Measurements from ENCODE around the gene BICRAL.
"Not testable (repeated sequence)": the region's sequence is repeated elsewhere in the genome, so short reads cannot be mapped to it uniquely, and the experiment has no call there.

Gene BICRAL

DNA sequence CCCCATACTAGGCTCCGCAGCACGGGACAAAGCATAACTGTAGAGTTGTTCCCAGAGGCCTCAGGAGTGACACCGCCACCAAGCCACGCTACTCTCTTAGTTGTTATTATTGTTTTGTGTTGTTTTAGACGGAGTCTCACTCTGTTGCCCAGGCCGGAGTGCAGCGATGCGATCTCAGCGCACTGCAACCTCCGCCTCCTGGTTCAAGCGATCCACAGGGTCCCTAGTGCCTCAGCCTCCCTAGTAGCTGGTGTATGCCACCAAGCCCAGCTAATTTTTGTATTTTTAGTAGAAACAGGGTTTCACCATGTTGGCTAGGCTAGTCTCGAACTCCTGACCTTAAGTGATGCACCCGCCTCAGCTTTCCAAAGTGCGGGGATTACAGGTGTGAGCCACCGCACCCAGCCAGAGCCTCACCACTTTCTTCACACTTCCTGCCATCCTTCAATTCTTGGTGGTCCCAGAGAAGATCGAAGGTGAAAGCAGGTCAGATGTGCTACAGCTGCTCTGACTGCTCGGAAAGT lies 109.4 kb downstream of the BICRAL start:
- DNase-seq (ENCODE audit: low read depth in 2 of 2, low spot score in 1 of 2): no peak

DNA sequence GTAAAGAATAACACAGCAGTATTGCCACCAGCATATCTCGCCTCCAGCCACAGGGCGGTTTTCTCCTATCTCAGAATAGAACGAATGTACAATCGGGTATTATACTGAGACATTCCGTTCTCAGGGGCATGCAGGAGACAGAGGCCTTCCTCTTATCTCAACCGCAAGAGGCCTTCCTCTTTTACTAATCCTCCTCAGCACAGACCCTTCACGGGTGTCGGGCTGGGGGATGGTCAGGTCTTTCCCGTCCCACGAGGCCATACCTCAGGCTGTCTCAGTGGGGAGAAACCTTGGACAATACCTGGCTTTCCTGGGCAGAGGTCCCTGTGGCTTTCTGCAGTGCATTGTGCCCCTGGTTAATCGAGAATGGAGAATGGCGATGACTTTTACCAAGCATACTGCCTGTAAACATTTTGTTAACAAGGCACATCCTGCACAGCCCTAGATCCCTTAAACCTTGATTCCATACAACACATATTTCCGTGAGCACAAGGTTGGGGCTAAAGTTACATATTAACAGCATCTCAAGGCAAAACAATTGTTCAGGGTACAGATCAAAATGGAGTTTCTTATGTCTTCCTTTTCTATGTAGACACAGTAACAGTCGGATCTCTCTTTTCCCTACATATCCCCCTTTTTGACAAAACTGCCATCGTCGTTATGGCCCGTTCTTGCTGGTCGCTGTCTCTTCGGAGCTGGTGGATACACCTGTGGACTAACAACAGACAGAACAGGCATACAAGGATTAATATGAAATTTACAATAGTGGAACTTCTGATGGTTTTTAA lies 112.4 kb downstream of the BICRAL start:
- DNase-seq (ENCODE audit: low read depth in 2 of 2, low spot score in 1 of 2): not testable (repeated sequence)

DNA sequence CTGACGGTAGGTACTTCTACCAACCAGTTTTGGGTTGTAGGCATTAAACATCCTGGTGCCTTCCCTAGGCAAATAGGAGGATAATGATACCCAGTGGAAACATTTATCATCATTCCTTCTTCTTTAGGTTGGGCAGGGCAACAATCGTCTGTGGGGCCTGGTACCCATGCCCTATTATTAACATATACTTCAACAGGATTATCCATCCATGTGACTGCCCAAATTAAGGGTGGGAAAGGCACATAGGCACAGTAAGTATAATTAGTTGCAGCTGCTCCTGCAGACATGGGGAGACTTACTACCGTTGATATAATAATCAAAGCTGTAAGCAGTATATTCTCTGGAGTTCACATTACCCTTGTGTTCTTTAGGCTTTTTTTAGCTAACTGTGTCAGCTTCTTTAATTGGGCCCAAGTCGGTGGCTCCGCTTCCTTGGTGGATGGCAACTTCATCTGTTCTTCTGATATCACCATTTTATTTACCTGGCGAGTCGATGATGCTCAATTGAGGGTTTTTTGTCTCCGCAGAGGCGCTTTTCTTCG lies 114.4 kb downstream of the BICRAL start:
- DNase-seq (ENCODE audit: low read depth in 2 of 2, low spot score in 1 of 2): no peak

DNA sequence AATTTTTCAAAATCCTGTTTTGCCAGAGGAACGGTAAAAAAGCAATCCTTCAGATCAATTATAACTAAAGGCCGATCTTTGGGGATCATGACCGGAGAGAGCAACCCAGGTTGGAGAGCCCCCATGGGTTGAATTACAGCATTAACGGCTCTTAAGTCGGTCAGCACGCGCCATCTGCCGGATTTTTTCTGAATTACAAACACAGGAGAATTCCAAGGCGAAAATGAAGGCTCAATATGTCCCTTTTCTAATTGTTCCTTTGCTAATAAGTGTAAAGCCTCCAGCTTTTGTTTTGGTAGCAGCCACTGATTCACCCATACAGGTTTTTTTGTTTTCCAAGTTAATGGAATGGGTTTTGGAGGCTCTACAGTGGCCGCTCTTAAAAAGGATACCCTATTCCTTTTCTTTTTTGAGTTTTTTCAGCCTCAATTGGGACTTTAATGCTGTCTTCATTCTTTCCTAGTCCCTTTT lies 117.1 kb downstream of the BICRAL start:
- DNase-seq (ENCODE audit: low read depth in 2 of 2, low spot score in 1 of 2): peak; percentile 21 to 74

DNA sequence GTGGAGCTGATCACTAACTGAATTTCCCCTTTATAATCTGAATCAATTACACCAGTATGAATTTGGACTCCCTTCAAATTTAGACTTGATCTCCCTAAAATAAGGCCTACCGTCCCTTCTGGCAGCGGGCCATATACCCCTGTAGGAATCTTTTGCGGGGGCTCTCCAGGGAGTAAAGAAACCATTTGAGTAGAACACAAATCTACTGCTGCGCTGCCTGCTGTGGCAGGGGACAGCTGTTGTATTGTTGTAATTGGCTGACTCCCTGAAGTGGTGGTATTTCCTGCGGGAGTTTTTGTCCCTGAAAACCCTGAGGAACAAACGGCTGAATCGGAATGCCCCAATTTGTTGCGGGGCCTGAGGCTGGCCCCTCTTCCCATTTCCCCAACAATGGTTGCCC lies 118.0 kb downstream of the BICRAL start:
- DNase-seq (ENCODE audit: low read depth in 2 of 2, low spot score in 1 of 2): no peak

DNA sequence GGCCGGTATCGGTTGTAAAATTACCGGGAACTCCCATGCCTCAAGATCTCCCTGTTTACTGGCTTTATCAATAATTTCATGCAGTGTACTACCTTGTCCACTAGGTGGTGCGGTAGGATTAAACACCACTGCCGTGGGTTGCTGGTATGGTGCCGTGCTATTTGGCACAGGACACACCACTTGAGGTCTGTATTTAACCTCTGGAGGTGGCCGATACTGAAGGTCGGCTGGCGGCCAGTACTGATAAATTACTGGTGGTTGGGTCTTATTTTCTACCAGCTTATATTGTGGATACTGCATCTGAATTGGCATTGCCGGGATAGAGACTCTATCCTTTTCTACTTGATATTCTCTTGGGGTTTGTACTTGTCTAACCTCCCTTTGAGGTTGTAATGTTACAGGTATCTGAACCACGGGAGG lies 119.7 kb downstream of the BICRAL start:
- peak; percentile 26 to 29 for DNase-seq (ENCODE audit: low read depth in 2 of 2, low spot score in 1 of 2)

DNA sequence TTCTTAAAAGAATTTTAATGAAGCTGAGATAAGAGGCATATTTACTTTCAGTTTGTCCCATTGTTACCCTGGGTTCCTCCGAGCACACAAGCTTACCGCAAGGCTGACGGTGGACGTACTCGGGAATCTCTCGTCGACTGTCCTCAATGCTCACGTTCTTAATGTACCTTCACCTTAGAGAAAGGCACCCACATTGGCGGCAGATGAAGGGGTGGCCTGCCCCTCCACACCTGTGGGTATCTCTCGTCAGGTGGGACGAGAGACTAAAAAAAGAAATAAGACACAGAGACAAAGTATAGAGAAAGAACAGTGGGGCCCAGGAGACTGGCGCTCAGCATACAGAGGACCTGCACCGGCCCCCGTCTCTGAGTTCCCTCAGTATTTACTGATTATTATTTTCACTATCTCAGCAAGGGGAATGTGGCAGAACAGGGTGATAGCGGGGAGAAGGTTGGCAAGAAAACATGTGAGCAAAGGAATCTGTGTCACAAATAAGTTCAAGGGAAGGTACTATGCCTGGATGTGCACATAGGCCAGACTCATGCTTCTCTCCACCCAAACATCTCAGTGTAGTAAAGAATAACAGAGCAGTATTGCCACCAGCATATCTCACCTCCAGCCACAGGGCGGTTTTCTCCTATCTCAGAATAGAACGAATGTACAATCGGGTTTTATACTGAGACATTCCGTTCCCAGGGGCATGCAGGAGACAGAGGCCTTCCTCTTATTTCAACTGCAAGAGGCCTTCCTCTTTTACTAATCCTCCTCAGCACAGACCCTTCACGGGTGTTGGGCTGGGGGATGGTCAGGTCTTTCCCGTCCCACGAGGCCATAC lies 120.8 kb downstream of the BICRAL start:
- not testable (repeated sequence) for DNase-seq (ENCODE audit: low read depth in 2 of 2, low spot score in 1 of 2)

DNA sequence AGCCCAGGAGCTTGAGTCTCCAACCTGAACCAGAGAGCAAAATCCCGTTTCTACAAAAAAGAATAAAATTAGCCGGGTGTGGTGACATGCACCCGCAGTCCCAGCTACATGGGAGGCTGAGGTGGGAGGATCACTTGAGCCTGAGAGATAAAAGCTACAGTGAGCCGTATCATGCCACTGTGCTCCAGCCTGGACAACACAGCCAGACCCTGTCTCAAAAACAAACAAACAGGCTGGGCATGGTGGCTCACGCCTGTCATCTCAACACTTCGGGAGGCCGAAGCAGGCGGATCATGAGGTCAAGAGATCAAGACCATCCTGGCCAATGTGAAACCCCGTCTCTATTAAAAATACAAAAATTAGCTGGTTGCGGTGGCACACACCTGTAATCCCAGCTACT lies 122.6 kb downstream of the BICRAL start:
- no peak for DNase-seq (ENCODE audit: low read depth in 2 of 2, low spot score in 1 of 2)

DNA sequence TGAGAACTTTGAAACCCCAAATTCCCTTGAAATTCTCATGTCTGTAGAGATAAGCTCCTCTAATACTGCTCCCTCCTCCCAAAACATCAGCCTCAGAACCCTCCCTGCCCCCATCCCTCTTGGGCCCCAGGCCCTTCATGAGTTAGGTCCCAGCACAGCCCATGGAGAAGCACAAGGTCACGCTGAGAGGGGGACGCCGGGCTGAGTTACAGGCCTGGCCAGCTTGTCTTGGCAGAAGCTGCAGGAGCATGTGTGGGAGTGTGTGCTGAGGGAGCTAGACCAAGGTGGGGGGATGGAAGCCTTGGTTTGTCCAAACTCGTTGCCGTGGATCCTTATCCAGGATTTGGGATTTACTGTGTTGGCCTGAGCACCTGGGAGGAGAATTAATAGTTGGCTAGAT lies 125.5 kb downstream of the BICRAL start:
- DNase-seq (ENCODE audit: low read depth in 2 of 2, low spot score in 1 of 2): no peak

DNA sequence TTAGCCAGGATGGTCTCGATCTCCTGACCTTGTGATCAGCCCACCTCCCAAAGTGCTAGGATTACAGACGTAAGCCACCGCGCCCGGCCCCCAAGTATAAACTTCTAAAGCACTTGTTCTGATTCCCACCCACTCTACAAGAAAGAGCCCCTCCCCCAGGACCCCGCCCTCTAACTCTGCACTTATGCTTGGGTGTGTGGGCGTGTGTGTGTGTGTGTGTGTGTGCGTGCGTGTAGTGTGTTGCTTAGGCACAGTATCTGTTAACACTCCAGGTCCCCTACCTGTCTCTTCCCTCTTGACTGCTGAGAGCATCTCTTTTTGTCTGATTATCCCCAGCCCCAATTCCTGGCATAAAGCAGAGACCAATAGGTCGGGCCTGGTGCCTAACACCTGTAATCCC lies 128.0 kb downstream of the BICRAL start:
- no peak for DNase-seq (ENCODE audit: low read depth in 2 of 2, low spot score in 1 of 2)

DNA sequence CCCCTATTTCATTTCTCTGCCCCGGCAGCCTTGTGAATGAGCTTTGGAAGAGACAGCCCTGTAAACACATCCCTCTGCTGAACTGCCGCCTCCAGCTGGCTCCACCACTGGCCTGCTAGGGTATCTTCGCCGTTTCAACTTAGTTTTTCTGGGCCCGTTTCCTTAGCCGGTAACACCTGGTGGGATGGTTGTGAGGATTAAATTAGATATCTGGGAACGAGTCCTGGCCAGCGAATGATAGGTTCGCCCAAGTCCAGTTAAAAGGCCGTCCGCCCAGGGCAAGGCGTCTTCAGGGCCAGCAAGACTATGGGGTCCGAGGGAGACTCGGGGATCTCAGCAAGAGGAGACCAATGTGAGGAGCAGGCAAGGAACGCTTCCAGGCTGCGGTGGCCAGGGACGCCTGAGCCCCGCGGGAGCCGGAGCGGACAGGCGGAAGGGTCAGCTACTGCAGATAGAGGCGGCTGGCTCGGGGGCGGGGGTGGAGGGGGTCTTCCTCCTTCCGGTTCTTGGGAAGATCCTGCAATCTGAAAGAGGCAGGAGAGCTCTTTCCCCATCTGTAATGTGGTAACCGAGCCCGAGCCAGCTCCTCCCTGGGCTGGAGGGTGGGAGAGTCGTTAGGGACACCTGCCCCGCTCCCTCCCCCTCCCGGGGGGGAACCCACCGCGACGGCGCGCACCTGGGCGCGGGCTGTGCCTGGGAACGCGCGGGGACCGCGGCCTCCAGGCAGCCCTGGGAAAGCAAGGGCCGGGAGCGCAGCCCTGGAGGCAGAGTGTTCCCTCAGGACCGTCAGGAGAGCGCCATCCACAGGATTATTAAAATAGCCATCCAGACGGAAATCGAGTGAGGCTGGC lies 129.5 kb downstream of the BICRAL start:
- DNase-seq (ENCODE audit: low read depth in 2 of 2, low spot score in 1 of 2): no peak

DNA sequence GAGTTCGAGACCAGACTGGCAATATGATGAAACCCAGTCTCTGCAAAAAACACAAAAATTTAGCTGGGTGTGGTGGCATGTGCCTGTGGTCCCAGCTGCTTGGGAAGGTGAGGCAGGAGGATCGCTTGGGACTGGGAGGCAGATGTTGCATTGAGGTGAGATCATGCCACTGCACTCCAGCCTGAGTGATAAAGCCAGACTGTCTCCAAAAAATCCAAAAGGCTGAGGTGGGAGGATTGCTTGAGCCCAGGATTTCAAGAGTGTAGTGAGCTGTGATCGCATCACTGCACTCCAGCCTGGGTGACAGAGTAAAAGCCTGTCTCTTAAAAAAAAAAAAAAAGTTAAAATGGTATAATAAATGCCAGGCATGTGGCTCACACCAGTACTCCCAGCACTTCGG lies 132.7 kb downstream of the BICRAL start:
- no peak for DNase-seq (ENCODE audit: low read depth in 2 of 2, low spot score in 1 of 2)

DNA sequence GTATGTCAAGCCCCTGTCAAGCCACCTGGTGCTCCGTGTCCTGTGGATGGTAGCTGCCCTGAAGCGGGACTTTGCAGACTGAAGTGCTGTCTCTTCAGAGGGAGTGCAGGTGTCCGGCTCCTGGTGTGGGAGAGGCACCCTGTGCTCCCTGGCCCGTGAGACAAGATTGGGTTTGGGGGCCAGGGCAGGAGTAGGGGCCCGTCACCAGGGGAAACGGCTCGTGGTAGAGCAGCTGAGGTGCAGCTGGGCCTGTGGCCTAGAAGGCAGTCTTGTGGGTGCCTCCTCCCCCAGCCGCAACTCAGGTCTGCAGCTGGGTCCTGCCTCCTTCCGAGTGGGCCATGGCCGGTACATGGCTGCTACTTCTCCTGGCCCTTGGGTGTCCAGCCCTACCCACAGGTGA lies 133.9 kb downstream of the BICRAL start, which contains the start of gene PTCRA:
Gene PTCRA (plus strand): TSS at position 322 of the 400 bp plus-strand sequence. CDS start 17 bp downstream, at position 339.
- no peak for DNase-seq (ENCODE audit: low read depth in 2 of 2, low spot score in 1 of 2)

DNA sequence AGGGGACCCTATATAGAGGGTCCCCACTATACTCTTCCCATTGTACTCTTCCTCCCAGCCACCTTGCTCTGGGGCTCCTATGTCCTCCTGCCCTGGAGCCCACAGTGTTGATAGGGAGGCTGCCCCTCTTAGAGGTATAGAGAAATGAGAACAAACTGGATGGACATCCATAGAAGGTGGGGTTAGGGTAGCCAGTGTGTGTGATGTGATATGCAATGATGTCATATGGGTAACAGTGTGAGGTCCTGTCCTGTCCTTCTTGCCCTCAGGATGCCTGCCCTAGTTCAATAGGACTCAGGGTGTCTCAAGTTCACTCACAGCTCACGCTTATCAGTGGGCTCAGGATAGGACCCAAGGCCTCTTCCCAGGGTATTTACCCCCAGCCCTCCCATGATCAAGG lies 134.4 kb downstream of the BICRAL start:
- DNase-seq (ENCODE audit: low read depth in 2 of 2, low spot score in 1 of 2): no peak

All from stimulated activated CD8-positive, alpha-beta memory T cell treated with anti-CD3 and anti-CD28 coated beads, Interleukin-4, amount 100 ng/mL, for 4 hours (primary cell).